Measurements from ENCODE around the gene SPEM3. TPM values are rescaled to one million over a fixed set of nuclear protein-coding genes. Genes with fewer than 3 reads are reported as not detected.

Gene SPEM3
- total and polyA plus RNA-seq, 2 of the 4 experiments (the other 2 are of a cell fraction) = not detected

GRCh38 chr17:7460850-7461660, 32.4 kb downstream of the SPEM3 start (continued):
- TF ChIP-seq MXI1 (IDR thresholded peaks at IDR 0.05; ENCODE audit: borderline replicate concordance, low read depth, low read length) = no peak

DNA sequence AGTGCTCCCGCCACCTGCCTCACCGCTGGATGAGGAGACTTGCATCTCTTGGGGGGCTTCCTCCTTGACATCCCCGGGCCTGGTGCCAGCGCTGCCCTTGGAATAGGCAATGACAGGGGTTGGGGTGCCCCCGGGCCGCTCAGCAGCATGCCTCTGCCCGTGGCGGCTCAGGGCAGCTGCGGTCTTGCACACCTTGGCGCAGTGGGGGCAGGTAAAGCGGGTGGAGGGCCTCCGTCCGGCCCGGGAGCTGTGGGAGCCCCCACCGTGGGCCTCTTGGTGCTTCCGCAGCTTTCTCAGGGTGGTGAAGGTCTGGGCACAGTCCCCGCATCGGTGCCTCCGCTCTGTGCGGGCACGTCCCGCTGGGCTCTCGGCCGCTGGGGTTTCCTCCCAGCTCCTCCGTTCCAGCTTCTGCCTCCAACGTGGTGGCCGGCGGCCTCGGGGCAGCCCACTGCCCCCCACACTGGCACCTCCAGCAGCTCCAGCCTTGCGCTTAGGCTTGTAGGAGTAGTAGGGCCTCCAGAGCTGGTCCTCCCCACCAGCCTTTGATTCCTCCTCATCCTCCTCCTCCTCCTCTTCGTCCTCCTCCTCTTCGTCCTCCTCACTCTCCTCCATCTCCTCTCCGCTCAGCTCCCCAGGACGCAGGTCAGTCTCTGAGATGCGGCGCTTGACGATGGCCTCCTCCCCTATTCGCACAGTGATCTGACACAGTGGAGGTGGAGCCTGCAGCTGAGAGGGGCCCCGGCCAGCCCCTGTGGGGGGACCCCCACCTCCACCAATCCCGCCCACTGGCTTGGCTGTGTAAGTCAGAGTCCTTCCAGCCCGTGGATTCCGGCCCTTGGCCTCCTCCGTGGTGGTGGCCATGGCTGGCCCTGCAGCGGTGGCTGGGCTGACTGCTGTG, 34.1 kb downstream of the SPEM3 start:
- Histone ChIP-seq H4K91ac (ENCODE audit: insufficient read depth, low read depth, low read length) (no peak overlapping the region), H2AK5ac (ENCODE audit: low read depth, low read length) (no peak overlapping the region), H3K14ac (replicated peaks; ENCODE audit: low read depth, low read length) (no peak overlapping the region), H4K20me1 (ENCODE audit: insufficient read depth, low read length) (peaks cover 38% of the 10 kb centered on the region), H3K4me2 (ENCODE audit: low read depth, low read length) (no peak overlapping the region), H3K23ac (ENCODE audit: low read depth, low read length) (no peak overlapping the region), H3K79me1 (ENCODE audit: low read depth in 1 of 2, low read length in 2 of 2) (peaks cover 16 to 59% of the 10 kb centered on the region in 2 experiments; a peak in 3 of 4 replicates), H3K27ac (ENCODE audit: insufficient read depth, low read length) (no peak overlapping the region), H3K4me1 (ENCODE audit: control insufficient read depth, insufficient read depth, low read length) (peaks cover 6% of the 10 kb centered on the region; the same call in 1 of the 2 replicates), H2AK9ac (replicated peaks; ENCODE audit: low read depth, low read length, poor library complexity) (no peak overlapping the region), H4K8ac (ENCODE audit: low read depth in 2 of 2, low read length in 2 of 2) (no peak overlapping the region), H2BK20ac (ENCODE audit: low read depth, low read length) (no peak overlapping the region), H2BK15ac (ENCODE audit: low read depth, low read length) (no peak overlapping the region), H3K9me1 (ENCODE audit: insufficient read depth, low read length) (peaks cover 14% of the 10 kb centered on the region), H2AFZ (replicated peaks; ENCODE audit: low read length, poor library complexity) (no peak overlapping the region), H3K9ac (ENCODE audit: low read depth, low read length) (no peak overlapping the region), H4K5ac (ENCODE audit: low read depth, low read length) (no peak overlapping the region), H3K9me3 (ENCODE audit: control insufficient read depth, insufficient read depth, low read length) (no peaks in the 10 kb centered on the region), H3K56ac (ENCODE audit: extremely low read depth, insufficient read depth, low read length) (no peak overlapping the region), H2BK5ac (ENCODE audit: low read depth, low read length, poor library complexity, severe bottlenecking) (no peak overlapping the region), H3K4ac (ENCODE audit: low read depth, low read length) (no peak overlapping the region), H3K27me3 (ENCODE audit: control insufficient read depth, insufficient read depth, low read length) (no peaks in the 10 kb centered on the region), H2BK120ac (ENCODE audit: low read depth, low read length) (no peak overlapping the region), H3K18ac (ENCODE audit: low read depth, low read length) (no peak overlapping the region), H3K4me3 (ENCODE audit: insufficient read depth, low read depth, low read length) (no peak overlapping the region), H3K36me3 (ENCODE audit: control insufficient read depth, insufficient read depth, low read length) (peaks cover 44% of the 10 kb centered on the region)
- intact Hi-C loops (cut with micrococcal nuclease) (no loop called here), in situ Hi-C loops (cut with MboI; ENCODE audit: low sequenced_read_pairs) (no loop called here), dilution Hi-C loops (cut with HindIII; ENCODE audit: low sequenced_read_pairs, unreplicated experiment) (no loop called here)
- ATAC-seq (ENCODE audit: low read depth) (no peak), DNase-seq (no peak)
- ChIA-PET CTCF (no interaction called here), POLR2A (ENCODE audit: unreplicated experiment) (no interaction called here)
- WGBS, 2 experiments (ENCODE audit: extremely low coverage in 2 of 2, insufficient read length in 1 of 2) = 80% methylated on average over 2 of the region's 44 CpGs; no CpG with 5 or more reads in 1 of the 2 experiments
- no TSS peak for BruUV-seq (replicated peaks)
- TF ChIP-seq ELK1 (IDR thresholded peaks at IDR 0.05; ENCODE audit: borderline replicate concordance, low read depth, low read length) = no peak
- no peak for TF ChIP-seq RFX5 (IDR thresholded peaks at IDR 0.05; ENCODE audit: low read depth, low read length)
- no peak for TF ChIP-seq NFE2L2 (IDR thresholded peaks at IDR 0.05; ENCODE audit: low read depth, low read length)
- TF ChIP-seq POLR2A (IDR thresholded peaks at IDR 0.05; ENCODE audit: low read depth, low read length) = no peak
- TF ChIP-seq RAD21 (IDR thresholded peaks at IDR 0.05; ENCODE audit: low read length) = no peak
- no peak for TF ChIP-seq CHD1 (IDR thresholded peaks at IDR 0.05; ENCODE audit: low read depth, low read length)
- no peak for TF ChIP-seq SMC3 (IDR thresholded peaks at IDR 0.05; ENCODE audit: low read depth, low read length)
- TF ChIP-seq MAZ (IDR thresholded peaks at IDR 0.05; ENCODE audit: borderline replicate concordance, low read depth, low read length) = no peak
- TF ChIP-seq MXI1 (IDR thresholded peaks at IDR 0.05; ENCODE audit: borderline replicate concordance, low read depth, low read length) = no peak
- no peak for TF ChIP-seq USF2 (IDR thresholded peaks at IDR 0.05; ENCODE audit: low read depth, low read length)
- TF ChIP-seq CEBPB (IDR thresholded peaks at IDR 0.05; ENCODE audit: low read depth, low read length) = no peak
- no peak for TF ChIP-seq BHLHE40 (IDR thresholded peaks at IDR 0.05; ENCODE audit: low read depth, low read length)
- no peak for TF ChIP-seq MAFK (IDR thresholded peaks at IDR 0.05; ENCODE audit: low read depth, low read length)
